ENCODE data around the gene ELK3. TPM values are rescaled to one million over a fixed set of nuclear protein-coding genes. Genes with fewer than 3 reads are reported as not detected.

The ELK3 gene
- total RNA-seq, 4 donors from 2014 or later: 8.4 to 12.9 (median 9.5) TPM

DNA sequence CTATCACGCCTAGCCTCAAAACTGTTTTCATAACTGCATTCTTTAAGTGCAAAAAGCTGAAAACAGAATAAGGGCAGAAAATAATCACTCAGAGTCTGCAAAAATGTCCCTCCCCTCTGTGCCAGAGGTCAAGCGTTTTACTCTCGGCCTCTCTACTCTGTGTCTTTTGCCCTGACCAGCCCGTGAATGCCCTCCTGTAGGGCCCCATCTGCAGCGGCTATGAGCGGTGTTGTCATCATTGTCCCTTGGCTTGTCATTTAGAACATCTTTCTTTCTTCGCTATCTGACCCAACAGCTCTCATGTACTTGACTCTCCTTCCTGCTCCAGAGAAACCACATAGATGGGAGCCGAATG, 21.7 kb downstream of the ELK3 start:
- H3K4me3 ChIP-seq (ENCODE audit: low read depth, poor library complexity, severe bottlenecking): no peak overlapping the region
- DNase-seq (ENCODE audit: low spot score in 2 of 2): no peak
- 87 to 92% methylated on average over 8 of the region's 8 CpGs for WGBS, 2 donors
- intact Hi-C loops (cut with DNase I; ENCODE audit: low total_unique reads): loop anchor here (5.0 kb wide), 1 partner anchor 154 kb away; no protein-coding TSS in a partner anchor
- no peak for TF ChIP-seq POLR2A (IDR thresholded peaks at IDR 0.05)
- TF ChIP-seq, protein P1, sequence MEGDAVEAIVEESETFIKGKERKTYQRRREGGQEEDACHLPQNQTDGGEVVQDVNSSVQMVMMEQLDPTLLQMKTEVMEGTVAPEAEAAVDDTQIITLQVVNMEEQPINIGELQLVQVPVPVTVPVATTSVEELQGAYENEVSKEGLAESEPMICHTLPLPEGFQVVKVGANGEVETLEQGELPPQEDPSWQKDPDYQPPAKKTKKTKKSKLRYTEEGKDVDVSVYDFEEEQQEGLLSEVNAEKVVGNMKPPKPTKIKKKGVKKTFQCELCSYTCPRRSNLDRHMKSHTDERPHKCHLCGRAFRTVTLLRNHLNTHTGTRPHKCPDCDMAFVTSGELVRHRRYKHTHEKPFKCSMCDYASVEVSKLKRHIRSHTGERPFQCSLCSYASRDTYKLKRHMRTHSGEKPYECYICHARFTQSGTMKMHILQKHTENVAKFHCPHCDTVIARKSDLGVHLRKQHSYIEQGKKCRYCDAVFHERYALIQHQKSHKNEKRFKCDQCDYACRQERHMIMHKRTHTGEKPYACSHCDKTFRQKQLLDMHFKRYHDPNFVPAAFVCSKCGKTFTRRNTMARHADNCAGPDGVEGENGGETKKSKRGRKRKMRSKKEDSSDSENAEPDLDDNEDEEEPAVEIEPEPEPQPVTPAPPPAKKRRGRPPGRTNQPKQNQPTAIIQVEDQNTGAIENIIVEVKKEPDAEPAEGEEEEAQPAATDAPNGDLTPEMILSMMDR (IDR thresholded peaks at IDR 0.05): no peak

GRCh38 chr12:96218989-96219678, 25.0 kb downstream of the ELK3 start:
- TF ChIP-seq POLR2A (IDR thresholded peaks at IDR 0.05): no peak
- TF ChIP-seq, protein P1 (IDR thresholded peaks at IDR 0.05): no peak
- DNase-seq (ENCODE audit: low spot score in 2 of 2): no peak
- H3K4me3 ChIP-seq (ENCODE audit: low read depth, poor library complexity, severe bottlenecking): no peak overlapping the region
- 55 to 61% methylated on average over 11 of the region's 11 CpGs for WGBS, 2 donors
- intact Hi-C loops (cut with DNase I; ENCODE audit: low total_unique reads): loop anchor here (5.0 kb wide), 1 partner anchor 157 kb away; no protein-coding TSS in a partner anchor

DNA sequence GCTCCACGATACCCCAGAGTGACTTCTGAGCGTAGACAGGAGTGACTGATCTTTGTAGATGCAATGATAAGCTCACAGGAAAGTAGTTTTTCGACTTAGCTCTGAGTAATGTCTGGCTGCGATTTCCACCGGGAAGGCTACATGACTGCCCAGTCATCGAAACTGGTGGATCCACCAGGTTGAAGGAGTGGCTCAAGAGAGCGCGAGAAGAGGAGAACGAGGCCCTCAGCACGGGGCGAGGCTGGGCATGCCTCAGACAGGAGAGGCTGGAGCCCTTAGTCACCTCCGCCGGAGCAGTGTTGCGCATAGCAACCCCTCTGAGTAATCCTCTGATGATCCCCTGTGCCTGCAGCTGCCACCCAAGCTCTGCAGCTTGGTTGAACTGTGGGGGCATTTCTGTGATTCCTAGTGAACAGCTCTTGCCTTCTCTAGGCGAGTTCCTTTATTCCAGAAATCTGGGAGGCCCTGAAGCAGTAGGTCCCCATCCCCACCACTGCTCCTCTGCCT, 25.6 kb downstream of the ELK3 start:
- TF ChIP-seq POLR2A (IDR thresholded peaks at IDR 0.05): no peak
- TF ChIP-seq, protein P1 (IDR thresholded peaks at IDR 0.05): no peak
- H3K4me3 ChIP-seq (ENCODE audit: low read depth, poor library complexity, severe bottlenecking): no peak overlapping the region
- intact Hi-C loops (cut with DNase I; ENCODE audit: low total_unique reads): loop anchor here (5.0 kb wide), 1 partner anchor 157 kb away; no protein-coding TSS in a partner anchor
- WGBS, 2 donors: 51 to 59% methylated on average over 15 of the region's 15 CpGs
- DNase-seq (ENCODE audit: low spot score in 2 of 2): no peak

GRCh38 chr12:96220902-96221301, 26.7 kb downstream of the ELK3 start:
- no peak for DNase-seq (ENCODE audit: low spot score in 2 of 2)
- TF ChIP-seq POLR2A (IDR thresholded peaks at IDR 0.05): no peak
- TF ChIP-seq, protein P1 (IDR thresholded peaks at IDR 0.05): no peak
- no peak overlapping the region for H3K4me3 ChIP-seq (ENCODE audit: low read depth, poor library complexity, severe bottlenecking)
- intact Hi-C loops (cut with DNase I; ENCODE audit: low total_unique reads): no loop called here
- WGBS, 2 donors: 42 to 53% methylated on average over 5 of the region's 5 CpGs

DNA sequence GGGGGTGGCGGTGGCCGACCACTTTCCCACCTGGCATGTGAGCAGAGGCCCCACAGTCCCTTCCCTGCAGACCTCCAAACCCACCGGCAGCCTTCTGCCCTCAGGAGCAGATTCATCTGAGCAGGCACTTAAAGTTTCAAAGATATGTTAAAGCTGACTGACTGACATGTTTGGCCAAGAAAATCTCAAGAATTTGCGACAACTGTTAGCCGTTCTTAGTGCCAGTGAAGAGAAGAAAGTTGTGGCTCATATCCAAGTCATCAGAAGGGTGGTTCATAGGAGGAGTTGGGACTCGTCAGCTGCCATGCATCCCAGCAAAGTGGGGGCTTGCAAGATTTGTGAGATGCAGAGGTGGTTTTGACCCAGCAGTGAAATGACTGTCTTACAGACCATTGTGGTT, 27.2 kb downstream of the ELK3 start:
- DNase-seq (ENCODE audit: low spot score in 2 of 2): no peak
- TF ChIP-seq, protein P1 (IDR thresholded peaks at IDR 0.05): no peak
- no peak for TF ChIP-seq POLR2A (IDR thresholded peaks at IDR 0.05)
- intact Hi-C loops (cut with DNase I; ENCODE audit: low total_unique reads): no loop called here
- H3K4me3 ChIP-seq (ENCODE audit: low read depth, poor library complexity, severe bottlenecking): no peak overlapping the region
- WGBS, 2 donors: 51 to 56% methylated on average over 6 of the region's 6 CpGs

All from lower leg skin (tissue), 4 donors.